NCI-H2196 treated with DMSO at 0.1 percent for 48 hours (cell line): ENCODE results near the gene HERC3.

Experiments
- DNase-seq: peaks from one replicate; lab custom pipeline; 2025; ENCODE audit not compliant: unreplicated experiment; lab: John Stamatoyannopoulos, UW

Gene HERC3

DNA sequence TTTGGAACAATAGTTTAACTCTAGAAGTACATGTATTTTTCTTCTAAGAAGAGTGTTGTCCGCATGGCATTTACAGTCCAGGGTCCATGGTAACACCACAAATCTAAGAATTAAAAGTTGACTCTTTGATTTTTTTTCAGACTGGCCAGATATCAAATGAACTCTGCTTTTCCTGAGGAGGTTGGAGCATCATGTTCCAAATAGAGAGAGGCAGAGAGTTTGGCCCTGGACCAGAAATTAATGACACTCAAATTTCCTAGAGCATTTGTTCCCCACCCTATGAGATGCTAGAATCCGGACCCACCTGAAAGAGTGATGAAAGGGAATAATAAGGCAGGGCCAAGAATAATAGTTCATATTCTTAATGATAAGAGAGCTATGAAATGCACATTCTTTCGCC is 152.3 kb downstream of the HERC3 start:
- DNase-seq, result no peak

DNA sequence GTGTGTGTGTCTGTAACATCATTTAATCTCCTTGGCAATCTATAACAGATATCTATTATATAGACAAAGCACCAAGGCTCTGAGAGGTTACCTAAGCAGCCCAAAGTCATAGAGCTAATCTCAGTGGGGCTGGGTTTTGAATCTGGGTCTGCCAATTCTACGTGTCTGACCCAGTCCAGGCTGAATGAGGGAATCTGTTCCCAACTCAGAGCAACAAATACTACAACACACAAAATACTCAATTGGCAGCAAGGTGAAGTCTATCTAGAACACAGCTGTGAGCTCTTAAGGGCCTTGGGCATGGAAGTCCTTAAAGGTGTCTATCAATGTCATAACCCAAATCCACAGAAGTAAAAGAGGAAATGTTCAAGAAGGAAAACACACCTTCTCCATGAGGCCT is 152.9 kb downstream of the HERC3 start:
- DNase-seq, result no peak

DNA sequence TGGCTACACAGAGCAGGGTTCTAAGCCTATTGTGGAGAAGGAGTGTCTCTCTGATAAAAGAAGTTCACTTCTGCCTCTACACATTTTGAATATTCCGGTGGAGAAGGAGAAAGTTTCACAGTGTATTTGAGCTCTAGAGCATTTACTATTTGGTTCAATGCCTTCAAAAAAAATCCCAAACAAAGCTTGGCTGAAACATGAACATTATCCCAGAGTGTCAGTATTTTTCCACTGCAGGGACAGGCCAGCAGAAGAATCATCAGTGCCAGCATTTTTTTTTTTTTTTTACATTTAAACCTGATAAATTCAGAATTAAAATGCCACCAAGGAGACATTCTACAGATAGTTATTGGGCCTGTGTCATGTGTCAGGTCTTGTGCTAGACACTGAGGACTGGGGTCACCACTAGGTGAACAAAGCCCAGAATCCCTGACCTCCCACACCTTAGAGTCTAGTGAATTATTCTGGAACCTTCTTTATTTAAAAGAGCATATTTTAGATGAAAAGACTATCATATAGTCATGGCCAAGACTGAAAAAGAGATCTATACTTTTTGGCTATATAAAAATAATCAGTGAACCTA is 153.4 kb downstream of the HERC3 start:
- DNase-seq, result no peak

DNA sequence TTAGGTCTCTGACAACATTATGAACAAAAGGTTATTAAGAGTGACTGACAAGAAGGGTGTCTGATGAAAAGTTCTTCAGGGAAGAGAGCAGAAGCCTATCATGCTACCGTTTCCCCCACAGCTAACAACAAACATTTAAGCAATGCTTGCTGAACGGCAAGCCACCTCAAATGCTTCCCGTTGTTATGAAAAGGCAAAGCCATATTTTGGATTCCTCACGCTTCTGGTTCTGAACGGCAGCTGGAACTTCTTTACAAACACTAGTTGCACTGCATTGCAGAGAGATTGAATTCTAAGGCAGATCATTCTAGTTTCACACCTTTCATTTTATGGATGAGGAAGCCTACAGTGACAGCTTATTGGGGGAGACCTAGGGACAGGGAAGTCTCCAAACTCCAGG is 153.9 kb downstream of the HERC3 start:
- no peak for DNase-seq

- no peak for DNase-seq
Observed at GRCh38 chr4:88747351-88747750, 155.1 kb downstream of the HERC3 start.

GRCh38 chr4:88750369-88750768 is 158.1 kb downstream of the HERC3 start:
- no peak for DNase-seq

DNA sequence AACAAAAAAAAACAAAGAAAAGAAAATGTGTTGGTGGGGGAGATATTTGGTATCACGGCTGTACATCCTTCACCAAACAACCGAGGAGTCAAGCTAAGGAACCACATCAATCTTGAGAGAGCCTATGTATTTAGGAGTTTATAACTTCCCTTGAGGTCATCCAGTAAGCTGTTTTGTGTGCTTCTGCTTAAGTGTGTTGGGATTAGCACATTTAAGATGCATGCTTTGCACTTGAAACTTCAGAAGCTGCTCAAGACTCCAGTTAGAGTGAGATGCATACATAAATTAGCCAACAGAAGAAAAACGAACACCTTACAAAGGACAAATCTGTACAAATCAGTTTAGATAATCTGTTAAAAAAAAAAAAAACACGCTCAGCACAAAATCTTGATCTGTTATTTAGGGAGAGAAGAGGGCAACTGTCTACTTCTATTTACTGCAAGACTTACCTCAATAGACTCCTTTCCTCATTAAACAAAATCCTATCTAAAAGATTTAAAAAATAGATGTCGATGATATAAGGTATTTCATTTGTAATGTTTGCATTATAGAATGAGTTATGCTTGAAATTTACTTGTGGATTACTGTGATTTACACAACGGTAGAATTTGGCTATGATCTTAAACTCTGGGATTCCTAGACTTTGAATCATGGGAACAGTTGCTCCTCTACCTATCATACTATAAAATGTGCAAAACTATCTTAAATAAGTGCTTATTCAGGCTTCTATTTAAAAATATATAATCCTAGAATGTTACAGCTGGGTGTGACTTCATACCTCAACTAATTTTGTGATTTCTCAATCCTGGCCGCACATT is 159.2 kb downstream of the HERC3 start:
- DNase-seq, result no peak

DNA sequence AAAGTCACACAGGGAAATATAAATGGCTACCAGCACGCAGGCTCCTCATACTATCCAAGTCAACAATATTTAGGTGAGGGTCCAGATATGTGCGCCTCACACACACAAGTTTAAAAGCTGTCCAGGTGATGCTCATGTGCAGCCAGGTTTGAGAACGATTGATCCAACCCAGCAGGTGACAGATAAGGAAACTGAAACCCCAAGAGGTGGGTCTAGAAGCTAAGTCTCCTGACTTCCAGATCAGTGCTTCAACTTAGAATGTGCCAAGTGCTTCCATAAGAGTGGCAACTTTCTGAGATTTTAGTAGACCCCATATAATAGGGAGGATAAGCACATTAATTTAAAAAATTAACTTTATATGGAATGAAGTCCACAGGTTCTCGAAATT is 159.8 kb downstream of the HERC3 start:
- no peak for DNase-seq

DNA sequence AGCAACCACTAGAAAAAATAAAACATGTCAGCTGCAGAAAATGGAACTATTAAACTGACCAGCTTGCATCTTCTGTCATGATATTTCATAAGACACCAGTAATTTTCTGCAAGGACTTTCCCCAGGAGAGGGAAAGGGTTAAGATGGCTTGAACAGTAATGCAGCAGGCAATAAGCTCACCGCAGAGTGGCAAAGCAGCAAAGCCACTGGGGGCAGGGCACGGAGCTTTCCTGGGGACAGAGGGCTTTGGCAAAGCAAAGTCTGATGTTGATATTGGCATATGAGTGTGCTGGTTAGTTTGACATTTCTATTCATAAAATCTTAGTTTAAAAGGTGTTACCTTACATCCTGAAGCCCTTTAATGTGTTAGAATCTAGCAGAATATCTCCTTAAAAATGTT is 160.5 kb downstream of the HERC3 start:
- no peak for DNase-seq

GRCh38 chr4:88753658-88754571 is 161.6 kb downstream of the HERC3 start:
- DNase-seq, result no peak

DNA sequence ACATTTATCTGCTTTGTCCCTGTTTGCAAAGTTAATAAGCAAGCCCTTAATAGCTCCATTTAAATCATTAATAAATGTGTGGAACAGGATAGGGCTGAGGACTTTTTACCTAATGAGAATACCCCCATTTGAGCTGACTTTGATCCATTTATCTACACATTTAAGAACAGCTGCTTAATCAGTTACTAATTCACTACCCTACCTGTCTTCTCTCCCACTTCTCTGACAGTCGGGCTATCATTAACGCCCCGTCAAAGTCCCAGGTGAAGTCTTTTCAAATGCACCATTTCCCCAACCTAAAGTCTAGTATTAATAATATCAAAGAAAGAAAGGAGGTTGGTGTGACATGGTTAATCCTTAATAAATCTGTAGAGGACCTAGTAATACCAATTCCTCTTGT is 162.5 kb downstream of the HERC3 start:
- DNase-seq, result no peak

DNA sequence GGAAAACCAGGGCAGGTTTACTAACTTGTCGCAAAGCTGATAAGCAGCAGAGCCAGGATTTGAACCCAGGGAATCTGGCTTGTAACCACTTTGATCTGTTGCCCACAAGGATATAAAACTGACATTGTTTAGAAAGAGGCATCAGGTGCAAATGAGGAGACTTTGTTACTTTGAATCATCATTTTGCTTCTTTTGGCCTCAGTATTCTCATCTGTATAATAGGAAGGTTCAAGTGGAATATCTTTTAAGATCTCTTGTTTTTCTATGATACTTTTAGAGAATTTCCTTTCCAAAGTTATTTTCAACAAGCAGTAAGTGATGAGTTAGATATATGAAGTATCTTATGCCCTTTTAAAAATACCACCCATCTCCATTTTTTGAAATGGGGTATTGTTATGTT is 163.2 kb downstream of the HERC3 start:
- no peak for DNase-seq

DNA sequence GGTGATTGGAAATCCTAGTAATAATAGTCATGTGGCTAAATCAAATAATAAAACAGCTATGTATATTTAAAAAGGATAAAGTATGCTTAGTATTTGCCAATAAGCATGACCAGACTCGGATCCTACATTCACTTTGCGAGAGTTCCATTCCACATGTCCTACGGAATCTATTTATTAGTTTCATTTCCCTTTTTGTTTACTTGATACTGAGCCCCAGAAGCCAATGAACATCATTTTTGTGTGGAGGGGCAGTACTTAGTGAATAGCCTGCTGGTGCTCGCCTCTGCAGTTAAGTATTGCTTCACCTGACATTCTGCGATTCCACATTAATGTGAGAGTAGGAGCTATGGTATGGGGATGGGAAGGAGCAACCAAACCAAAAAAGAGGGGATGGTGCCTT is 163.9 kb downstream of the HERC3 start:
- no peak for DNase-seq

GRCh38 chr4:88757067-88757466 is 164.8 kb downstream of the HERC3 start:
- no peak for DNase-seq

GRCh38 chr4:88757776-88758175 is 165.5 kb downstream of the HERC3 start:
- DNase-seq, result no peak
